Measurements from ENCODE around the gene HERC6. TPM values are rescaled to one million over a fixed set of nuclear protein-coding genes. Genes with fewer than 3 reads are reported as not detected.
"Not testable (repeated sequence)": the region's sequence is repeated elsewhere in the genome, so short reads cannot be mapped to it uniquely, and the experiment has no call there.

The HERC6 gene
- total and polyA plus RNA-seq, 2 experiments from 2014 or later, result 3.4 to 7.3 TPM

DNA sequence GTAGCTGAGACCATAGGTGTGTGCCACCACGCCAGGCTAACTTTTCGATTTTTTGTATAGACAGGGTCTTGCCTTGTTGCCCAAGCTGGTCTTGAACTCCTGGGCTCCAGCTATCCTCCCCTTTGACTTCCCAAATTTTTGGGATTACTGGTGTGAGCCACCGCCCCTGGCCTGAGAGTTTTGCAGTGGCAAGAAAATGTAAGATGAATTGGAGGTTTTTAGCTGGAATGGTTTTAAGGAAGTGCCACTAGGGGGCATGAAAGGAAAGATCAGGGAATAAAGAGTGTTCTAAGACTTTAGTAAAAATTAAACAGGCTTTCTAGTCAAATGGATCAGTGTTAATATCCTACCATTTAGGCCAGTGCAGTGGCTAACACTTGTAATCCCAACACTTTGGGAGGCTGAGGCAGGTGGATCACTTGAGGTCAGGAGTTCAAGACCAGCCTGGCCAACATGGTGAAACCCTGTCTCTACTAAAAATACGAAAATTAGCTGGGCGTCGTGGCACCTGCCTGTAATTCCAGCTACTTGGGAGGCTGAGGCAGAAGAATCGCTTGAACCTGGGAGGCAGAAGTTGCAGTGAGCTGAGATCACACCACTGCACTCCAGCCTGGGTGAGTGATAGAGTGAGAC is 9.4 kb upstream of the HERC6 start:
- H2AFZ ChIP-seq; H3K9me3 Mint-ChIP-seq; H3K27me3 ChIP-seq (ENCODE audit: insufficient read depth); H4K20me1 ChIP-seq (replicated peaks; ENCODE audit: insufficient read depth); H3K36me3 ChIP-seq (ENCODE audit: insufficient read depth); H3K27ac Mint-ChIP-seq; H3K4me2 ChIP-seq; H3F3A ChIP-seq (replicated peaks; ENCODE audit: low read depth); H3K36me3 Mint-ChIP-seq (ENCODE audit: low read depth); H3K9me2 ChIP-seq (ENCODE audit: insufficient read depth); H3K4me1 ChIP-seq (ENCODE audit: insufficient read depth); H3K79me2 ChIP-seq (replicated peaks; ENCODE audit: insufficient read depth); H3K4me3 Mint-ChIP-seq; H3K4me1 Mint-ChIP-seq; H3K4me3 ChIP-seq; H3K27me3 Mint-ChIP-seq (ENCODE audit: insufficient read depth, low read depth, poor library complexity); H3K27ac ChIP-seq (ENCODE audit: low read depth): not testable (repeated sequence)
- ATAC-seq (peak; percentile 76), DNase-seq (ENCODE audit: low spot score) (peak; percentile 80)
- TF ChIP-seq, protein P1, sequence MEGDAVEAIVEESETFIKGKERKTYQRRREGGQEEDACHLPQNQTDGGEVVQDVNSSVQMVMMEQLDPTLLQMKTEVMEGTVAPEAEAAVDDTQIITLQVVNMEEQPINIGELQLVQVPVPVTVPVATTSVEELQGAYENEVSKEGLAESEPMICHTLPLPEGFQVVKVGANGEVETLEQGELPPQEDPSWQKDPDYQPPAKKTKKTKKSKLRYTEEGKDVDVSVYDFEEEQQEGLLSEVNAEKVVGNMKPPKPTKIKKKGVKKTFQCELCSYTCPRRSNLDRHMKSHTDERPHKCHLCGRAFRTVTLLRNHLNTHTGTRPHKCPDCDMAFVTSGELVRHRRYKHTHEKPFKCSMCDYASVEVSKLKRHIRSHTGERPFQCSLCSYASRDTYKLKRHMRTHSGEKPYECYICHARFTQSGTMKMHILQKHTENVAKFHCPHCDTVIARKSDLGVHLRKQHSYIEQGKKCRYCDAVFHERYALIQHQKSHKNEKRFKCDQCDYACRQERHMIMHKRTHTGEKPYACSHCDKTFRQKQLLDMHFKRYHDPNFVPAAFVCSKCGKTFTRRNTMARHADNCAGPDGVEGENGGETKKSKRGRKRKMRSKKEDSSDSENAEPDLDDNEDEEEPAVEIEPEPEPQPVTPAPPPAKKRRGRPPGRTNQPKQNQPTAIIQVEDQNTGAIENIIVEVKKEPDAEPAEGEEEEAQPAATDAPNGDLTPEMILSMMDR (conservative IDR thresholded peaks at IDR 0.05; ENCODE audit: low read depth in 2 of 2), result peak; percentile 65 to 74

DNA sequence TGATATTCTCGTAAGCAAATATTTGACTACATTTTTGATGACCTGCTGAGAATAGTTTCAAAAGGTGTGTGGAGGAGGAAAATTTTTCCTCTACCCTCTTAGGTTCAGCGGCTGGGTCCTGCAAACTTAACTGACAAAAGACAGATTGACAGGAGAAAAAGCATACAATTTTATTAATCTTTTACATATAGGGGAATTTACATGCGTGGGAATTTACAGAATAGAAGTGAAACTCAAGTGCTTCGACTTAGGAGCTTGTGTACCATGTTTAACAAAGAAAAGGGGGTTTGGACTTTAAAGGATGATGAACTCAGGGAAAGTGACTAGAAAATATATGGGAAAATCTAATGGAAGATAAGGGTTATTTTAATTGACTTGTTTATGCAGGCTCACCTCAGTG is 2.5 kb downstream of the HERC6 start:
- TF ChIP-seq ZNF331 (CRISPR knock-in tag; IDR thresholded peaks at IDR 0.05; ENCODE audit: low read depth) (no peak), ZNF114 (CRISPR knock-in tag; IDR thresholded peaks at IDR 0.05) (no peak), JUNB (IDR thresholded peaks at IDR 0.05; ENCODE audit: unreplicated experiment) (no peak), EZH2 (IDR thresholded peaks at IDR 0.05; ENCODE audit: low read depth, unreplicated experiment) (no peak)
- TF ChIP-seq, protein P1 (conservative IDR thresholded peaks at IDR 0.05; ENCODE audit: low read depth in 2 of 2), result no peak
- peaks cover 2% of the 10 kb centered on the region for H3K27me3 Mint-ChIP-seq (ENCODE audit: insufficient read depth, low read depth, poor library complexity)
- no peaks in the 10 kb centered on the region for H3K36me3 ChIP-seq (ENCODE audit: insufficient read depth)
- no peak overlapping the region for H3K4me3 Mint-ChIP-seq
- DNase-seq (ENCODE audit: low spot score) (no peak), ATAC-seq (no peak)
- no peaks in the 10 kb centered on the region for H3K79me2 ChIP-seq (replicated peaks; ENCODE audit: insufficient read depth)
- H3K27ac Mint-ChIP-seq, result no peak overlapping the region
- peaks cover 2% of the 10 kb centered on the region; the same call in 2 of the 3 replicates for H3K4me1 Mint-ChIP-seq
- no peaks in the 10 kb centered on the region for H3K9me2 ChIP-seq (ENCODE audit: insufficient read depth)
- H3F3A ChIP-seq (replicated peaks; ENCODE audit: low read depth), result no peaks in the 10 kb centered on the region
- H2AFZ ChIP-seq, result no peak overlapping the region
- peaks cover 16% of the 10 kb centered on the region for H3K27me3 ChIP-seq (ENCODE audit: insufficient read depth)
- no peaks in the 10 kb centered on the region for H3K36me3 Mint-ChIP-seq (ENCODE audit: low read depth)
- H3K4me1 ChIP-seq (ENCODE audit: insufficient read depth), result 0 out of 2 replicates have a peak, but pooled peaks cover 6% of the 10 kb centered on the region
- no peak overlapping the region for H3K27ac ChIP-seq (ENCODE audit: low read depth)
- no peak overlapping the region for H3K4me3 ChIP-seq
- H3K4me2 ChIP-seq, result no peak overlapping the region
- no peaks in the 10 kb centered on the region for H4K20me1 ChIP-seq (replicated peaks; ENCODE audit: insufficient read depth)
- H3K9me3 Mint-ChIP-seq, result no peaks in the 10 kb centered on the region
